8988T (cell line): Measurements from ENCODE around the gene OR2C3.
"Not testable (repeated sequence)": the region's sequence is repeated elsewhere in the genome, so short reads cannot be mapped to it uniquely, and the experiment has no call there.

Experiments
- DNase-seq: peaks from one replicate; pipeline ENCODE4 v3.0.0; 2011

The OR2C3 gene

DNA sequence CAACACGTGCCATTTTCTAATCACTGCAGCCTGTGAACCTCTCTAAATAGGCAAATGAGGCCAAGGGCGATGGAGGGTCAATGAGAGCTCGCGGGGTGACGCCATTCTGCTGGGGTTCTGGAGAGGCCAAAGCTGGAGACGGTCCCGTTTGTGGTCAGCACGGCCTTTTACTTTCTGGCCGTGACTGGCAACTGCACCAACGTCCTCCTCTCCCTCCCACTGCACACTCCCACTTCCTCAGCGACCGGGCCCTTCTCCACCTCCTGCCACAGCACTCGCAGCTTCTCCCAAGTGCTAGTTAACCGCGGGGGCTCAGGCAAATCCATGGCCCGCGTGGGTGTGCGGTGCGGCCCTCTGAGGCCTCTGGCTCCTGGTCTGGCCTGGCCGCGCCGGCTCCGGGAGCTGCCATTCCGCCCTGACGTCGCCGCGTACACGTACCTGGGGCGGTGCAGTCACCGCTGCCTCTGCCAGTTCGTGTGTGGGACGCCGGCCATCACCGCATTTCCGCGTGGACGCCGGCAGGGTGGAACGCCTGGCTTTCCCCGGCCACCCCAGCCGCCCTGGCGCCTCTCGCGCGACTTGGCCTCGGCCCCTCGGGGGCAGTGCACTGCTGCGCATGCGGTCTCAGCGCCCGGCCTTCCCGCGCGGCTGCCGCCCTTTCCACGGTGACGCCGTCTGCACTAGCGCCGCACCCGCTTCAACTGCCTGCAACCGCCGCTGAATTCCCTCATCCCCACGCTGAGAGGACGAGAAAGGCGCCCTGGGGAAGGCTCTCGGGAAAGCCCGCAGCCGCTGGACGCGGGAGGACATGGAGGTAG lies 18.2 kb downstream of the OR2C3 start:
- no peak for DNase-seq

DNA sequence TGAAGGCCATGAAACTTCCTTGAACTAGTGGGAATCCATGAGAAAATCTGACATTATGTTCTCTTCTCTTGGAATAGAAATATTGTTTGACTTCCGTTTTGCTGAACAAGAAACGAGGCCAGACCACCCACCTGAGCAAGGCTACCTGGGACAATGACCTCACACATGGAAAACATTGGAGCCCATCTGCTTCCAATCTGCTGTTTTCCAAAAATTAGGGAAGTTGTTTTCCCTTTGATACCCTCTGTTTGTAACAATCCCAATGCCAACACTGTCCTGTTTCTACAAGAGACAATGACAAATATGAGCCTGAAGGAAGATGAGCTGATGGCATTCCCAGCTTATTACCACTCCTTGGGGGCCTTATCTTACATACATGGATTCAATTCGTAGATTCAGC lies 29.4 kb downstream of the OR2C3 start:
- no peak for DNase-seq

DNA sequence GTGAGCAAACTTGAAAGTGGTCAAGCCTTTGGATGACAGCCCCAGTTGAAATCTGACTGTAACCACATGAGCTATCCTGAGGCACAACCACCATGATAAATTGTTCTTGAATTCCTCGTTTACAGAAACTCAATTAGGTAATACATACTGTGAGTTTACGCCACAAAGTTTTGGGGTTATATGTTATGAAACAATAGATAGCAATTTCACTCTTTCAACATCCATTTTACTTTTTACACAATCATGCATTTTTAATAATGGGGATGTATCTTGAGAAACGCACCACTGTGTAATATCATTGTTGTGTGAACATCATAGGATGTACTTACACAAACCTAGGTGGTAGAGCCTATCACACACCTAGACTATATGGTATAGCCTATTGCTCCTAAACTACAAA lies 35.4 kb downstream of the OR2C3 start:
- DNase-seq: no peak

DNA sequence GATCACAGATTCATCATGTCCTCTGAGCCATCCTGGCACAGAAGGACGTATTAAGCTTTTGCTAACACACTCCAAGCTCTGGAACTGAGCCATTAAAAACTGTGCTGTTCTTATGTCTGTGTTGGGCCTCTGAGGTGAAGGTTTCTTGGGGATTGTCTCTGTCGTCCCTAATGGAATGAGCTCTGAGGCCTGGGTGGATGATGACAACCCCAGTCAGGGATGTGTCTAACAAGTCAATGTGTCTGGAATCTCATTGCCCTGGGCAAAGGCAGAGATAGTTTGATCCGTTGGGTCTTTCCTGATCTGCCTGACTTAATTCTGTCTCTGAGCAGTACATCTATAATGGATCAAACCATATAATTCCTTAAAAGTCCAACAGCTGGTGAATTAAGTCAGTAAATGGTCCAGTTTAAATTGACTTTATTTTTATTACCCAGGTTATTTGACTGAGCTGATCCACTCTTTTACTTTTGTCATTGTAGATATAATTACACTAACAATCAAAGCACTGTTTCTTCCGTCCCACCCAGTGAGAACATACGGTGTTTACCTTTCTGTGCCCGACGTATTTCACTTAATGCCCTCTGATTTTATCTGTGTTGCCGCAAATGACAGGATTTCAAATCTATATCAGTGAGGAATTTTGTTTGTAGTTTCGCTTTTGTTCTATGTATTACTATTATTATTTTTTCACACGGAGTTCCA lies 39.5 kb downstream of the OR2C3 start:
- DNase-seq: no peak

DNA sequence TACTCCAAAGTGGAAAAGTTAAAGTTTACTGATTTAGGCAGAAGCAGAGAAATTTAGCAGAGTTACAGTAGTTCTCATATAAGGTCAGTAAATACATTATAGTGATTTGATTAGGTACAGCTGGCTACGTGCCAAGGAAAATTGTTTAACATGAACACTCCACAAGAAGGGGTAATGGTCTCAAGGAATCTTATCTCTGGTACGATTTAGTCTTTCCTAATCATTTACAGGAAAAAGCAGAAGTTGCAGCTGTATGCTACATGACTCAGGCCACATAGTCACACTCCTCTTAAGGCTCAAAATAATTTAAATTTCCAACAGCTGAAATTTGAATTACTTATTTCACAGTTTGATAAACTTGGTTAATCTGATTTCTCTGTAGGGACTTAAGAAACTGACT lies 41.5 kb downstream of the OR2C3 start:
- no peak for DNase-seq

DNA sequence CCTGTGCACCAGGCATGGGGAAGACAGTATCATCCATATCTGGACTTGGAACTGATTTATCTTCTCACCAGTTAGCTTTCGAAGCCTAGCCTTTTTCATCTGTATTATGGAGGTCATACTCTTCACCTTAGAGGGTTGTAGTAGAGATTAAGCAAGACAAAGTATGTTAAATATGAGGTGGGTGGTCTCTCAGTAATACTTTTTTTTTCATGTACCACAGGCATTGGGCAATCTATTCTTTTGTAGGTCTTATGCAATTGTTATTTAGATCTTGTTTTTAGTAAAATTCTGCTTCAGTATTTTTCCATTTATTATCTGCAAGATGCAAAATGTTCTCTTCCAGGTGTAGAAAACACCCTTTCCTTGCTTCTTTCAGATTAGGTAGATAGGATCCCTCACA lies 43.1 kb downstream of the OR2C3 start:
- no peak for DNase-seq

DNA sequence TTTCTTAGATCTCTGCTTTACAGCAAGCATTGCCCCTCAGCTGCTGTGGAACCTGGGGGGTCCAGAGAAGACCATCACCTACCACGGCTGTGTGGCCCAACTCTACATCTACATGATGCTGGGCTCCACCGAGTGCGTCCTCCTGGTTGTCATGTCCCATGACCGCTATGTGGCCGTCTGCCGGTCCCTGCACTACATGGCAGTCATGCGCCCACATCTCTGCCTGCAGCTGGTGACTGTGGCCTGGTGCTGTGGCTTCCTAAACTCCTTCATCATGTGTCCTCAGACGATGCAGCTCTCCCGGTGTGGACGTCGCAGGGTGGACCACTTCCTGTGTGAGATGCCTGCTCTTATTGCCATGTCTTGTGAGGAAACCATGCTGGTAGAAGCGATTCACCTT lies 44.9 kb downstream of the OR2C3 start:
- DNase-seq: no peak

DNA sequence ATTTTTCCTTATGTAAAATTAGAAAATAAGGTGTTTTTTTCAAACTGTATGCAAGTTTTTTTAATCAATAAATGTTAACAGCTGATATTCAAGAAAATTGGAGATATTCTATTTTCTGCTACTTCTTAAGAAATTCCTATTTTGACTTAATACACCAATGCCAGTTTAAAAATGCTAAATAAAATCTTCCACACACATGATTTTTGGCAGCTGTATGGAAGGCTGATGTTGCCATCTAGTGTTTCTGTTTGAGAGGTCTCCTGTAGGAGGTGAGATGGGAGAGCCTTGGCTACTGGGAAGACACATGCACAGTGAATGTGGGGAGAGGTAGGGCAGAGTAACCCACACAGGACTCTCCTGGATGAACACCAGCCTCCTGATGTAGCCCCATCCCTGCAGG lies 49.2 kb downstream of the OR2C3 start:
- DNase-seq: peak; percentile 23

DNA sequence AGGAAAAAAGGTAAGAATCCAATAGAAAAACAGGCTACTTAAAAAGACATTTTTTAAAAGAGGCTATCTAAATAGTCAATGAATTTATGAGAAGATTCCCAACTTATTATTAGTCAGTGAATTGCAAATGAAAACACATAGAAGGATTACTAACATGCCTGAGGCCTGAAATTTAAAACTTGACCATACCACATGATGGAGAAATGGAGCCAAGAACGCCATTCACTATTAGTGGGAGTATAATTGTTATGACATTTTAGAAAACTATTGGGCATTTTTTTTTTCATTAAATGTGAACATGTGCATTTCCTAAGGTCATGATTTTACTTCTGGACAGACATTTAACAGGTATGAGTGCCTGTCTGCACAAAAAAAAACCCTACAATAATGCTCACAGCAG lies 53.5 kb downstream of the OR2C3 start:
- no peak for DNase-seq

DNA sequence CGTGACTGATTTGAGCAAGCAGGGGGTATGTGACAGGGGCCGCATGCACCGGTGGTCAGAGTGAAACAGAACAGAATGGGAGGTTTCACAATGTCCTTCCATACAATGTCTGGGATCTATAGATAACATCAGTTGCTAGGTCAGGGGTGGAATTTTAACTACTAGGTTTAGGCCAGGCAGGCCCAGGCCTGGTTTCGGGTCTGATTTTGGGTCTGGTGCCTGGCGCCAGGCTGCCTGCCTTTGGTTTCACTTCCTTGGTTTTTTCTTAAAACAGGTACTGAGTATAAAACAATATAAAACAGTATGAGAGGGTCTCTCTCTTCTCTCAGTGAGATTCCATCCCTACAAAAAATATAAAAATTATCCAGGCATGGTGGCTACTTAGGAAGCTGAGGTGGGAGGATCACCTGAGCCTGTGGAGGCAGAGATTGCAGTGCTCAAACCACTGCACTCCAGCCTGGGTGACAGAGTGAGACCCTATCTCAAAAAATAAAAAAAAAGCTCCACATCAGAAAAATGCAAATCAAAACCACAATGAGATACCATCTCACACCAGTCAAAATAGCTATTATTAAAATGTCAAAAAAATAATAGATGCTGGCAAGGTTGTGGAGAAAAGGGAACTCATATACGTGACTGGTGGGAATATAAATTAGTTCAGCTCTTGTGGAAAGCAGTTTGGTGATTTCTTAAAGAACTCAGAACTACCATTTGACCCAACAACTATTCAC lies 59.7 kb downstream of the OR2C3 start:
- not testable (repeated sequence) for DNase-seq

DNA sequence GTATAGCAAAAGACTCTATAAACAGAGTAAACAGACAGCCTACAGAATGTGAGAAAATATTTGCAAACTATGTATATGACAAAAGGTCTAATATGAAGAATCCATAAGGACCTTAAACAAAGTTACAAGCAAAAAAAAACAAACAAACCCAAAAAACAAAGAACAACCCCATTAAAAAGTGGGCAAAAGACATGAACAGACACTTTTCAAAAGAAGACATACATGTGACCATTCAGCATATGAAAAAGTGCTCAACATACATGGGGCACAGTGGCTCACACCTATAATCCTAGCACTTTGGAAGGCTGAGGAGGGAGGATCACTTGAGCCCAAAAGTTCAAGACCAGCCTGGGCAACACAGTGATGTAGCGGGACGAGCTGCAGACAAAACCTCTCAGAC lies 60.4 kb downstream of the OR2C3 start:
- no peak for DNase-seq
